NCI-H1092 (cell line): ENCODE measurements around the gene CLCN1.

Experiments used
- DNase-seq: peaks from one replicate; lab custom pipeline; 2025; lab: John Stamatoyannopoulos, UW

The CLCN1 gene

DNA sequence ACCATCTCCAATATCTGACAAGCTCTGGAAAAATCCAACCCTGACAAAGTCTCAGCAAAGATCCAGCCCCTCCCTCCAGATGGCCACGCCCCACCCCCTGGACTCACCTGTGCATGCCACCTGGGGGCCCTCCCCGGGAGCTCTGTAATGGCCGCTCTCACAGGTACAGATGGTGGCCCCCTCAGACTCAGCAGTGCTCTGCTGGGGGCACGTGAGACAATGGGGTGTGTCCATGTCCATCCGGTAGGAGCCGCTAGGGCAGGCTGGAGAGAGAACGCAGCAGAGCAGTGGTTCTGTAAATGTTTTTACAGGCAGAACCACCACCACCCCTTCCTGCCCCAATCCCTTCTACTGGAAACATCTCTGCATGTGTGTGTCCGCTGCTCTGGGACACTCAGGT lies 83.2 kb downstream of the CLCN1 start:
- DNase-seq = no peak

DNA sequence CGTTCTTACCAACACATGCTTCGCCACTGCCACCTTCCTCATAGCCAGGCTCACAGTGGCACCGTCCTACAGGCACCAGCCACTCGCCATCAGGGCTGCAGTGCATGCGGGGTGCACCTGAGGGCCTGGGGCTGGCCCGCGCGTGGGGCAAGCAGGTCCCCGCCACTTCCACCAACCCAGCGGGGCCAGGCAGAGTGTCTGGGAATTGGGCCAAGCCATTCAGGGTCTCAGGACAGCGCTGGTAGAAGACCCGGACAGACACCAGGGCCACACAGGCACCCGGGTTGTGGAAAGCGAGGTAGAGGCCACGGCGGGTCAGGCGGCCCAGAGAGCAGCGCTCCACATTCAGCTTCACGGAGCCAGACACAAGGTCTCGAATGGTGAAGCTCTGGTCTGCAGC lies 83.7 kb downstream of the CLCN1 start:
- no peak for DNase-seq

DNA sequence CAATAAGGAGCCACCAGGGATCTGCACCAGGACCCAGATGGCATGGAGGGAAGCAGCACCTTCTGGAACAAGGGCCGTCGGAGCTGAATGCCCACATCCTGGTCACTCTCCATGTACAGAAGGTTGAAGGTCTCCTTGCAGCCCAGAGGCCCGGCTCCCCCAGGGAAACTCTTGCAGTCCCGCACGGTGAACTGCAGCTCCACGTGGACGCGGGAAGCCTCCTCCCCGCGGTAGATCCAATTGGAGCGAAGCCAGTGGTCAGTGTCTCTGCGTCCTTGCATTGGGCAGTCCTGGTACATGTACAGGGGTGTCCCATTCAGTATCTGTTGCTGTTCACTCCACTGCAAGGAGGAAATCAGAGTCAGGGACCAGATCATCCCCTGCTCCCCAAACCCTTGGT lies 85.4 kb downstream of the CLCN1 start:
- no peak for DNase-seq
